GM10266 (cell line): ENCODE results near the gene CHST6.

Experiments used
- DNase-seq: peaks from one replicate; pipeline ENCODE4 v3.0.0; 2012; ENCODE audit errors: extremely low spot score
- TF ChIP-seq, protein P1 (sequence below): IDR thresholded peaks from 2 replicates; pipeline ENCODE4 v1.5.1; 2012; ENCODE audit warnings: mild to moderate bottlenecking, low read depth; ENCODE audit not compliant: control insufficient read depth, insufficient read depth; ENCODE audit errors: missing control alignments

CHST6 gene

GRCh38 chr16:75479421-75479990 lies 15.7 kb downstream of the CHST6 start:
- no peak for DNase-seq
- TF ChIP-seq, protein P1, sequence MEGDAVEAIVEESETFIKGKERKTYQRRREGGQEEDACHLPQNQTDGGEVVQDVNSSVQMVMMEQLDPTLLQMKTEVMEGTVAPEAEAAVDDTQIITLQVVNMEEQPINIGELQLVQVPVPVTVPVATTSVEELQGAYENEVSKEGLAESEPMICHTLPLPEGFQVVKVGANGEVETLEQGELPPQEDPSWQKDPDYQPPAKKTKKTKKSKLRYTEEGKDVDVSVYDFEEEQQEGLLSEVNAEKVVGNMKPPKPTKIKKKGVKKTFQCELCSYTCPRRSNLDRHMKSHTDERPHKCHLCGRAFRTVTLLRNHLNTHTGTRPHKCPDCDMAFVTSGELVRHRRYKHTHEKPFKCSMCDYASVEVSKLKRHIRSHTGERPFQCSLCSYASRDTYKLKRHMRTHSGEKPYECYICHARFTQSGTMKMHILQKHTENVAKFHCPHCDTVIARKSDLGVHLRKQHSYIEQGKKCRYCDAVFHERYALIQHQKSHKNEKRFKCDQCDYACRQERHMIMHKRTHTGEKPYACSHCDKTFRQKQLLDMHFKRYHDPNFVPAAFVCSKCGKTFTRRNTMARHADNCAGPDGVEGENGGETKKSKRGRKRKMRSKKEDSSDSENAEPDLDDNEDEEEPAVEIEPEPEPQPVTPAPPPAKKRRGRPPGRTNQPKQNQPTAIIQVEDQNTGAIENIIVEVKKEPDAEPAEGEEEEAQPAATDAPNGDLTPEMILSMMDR, result no peak

- TF ChIP-seq, protein P1, result no peak
- no peak for DNase-seq
Measured at GRCh38 chr16:75478480-75479345, 16.5 kb downstream of the CHST6 start.

DNA sequence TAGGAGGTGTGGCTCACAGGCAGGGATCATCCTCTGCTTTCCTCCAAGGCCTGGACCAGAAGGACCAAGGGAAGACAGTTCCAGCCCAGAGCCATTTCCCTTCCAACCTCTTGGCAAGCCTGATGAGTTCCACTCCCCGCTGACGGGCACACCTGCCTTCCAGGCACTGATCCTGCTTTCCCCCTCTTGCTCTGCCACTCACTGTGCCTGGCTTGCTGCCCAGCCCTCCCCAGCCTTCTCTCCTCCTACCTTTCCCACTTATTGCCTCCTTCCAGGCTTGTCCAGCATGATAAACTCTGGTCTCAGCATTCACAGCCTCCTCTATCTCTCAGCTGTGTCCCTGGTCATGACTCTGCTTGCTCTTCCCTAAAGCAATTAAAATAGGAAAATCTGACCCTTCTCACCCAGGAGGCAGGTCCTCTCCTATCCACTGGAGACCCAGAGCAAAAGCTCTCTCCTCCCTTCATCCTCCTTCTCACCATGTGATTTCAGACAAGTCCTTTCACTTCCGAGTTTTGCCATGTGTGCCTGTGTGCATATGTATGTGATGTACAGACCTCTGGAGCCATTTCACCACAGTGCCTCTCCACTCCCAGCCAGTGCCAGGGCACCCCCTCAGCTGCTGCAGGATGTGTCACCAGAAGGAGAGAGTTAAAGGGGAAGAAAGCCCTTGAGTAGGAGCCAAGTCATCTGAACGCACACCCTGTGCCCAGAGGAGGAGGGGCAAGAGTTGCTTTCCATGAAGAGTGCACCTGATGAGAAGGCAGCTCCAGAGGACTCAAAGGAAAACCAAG lies 17.4 kb downstream of the CHST6 start:
- TF ChIP-seq, protein P1, result no peak
- no peak for DNase-seq

GRCh38 chr16:75476817-75477216 lies 18.4 kb downstream of the CHST6 start:
- TF ChIP-seq, protein P1, result no peak
- DNase-seq, result no peak

- TF ChIP-seq, protein P1, result no peak
- DNase-seq, result no peak
Measured at GRCh38 chr16:75475420-75475847, 19.8 kb downstream of the CHST6 start.

DNA sequence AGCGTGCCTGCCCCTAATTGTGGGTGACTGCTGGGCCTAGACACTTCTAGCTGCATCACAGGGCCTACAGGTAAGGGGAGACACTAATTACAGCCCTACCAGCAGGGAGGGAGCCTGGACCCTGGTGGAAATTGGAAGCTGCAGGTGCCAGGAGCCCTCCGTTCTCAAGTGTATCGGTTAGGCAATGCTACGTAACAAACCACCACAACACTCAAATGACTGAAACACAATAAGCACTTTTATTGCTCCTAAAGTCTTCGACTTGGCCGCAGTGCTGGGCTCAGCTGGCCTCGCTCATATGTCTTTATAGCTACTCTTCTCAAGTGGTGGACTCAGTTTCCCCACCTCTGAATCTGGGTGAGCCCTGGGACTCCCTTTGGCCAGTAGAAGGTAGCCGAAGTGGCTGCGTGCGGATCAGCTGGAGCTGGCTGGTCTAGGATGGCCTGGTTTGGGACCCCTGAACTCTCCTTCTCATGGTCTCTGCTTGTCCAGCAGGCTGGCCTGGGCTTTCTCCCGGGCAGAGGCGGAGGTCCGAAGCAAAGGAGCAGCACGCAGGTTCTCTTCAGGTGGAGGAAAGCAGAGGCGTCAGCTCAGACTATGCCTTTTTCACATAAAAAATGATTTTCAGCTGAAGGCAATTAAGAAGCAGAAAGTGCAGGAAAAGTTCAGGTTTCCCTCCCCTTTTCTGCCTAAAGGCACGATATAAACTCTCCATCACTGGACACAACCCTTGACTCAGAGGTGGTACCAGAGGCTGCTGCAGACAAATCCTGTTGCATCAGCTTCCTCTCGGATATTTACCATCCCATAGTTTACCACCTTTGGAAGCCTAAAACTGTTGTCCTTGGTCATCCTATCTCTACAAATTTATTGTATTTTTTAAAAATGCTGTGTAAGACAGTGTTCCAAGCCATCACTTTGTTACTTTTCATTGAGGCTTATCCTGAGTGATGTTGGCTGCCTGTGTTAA lies 22.0 kb downstream of the CHST6 start:
- TF ChIP-seq, protein P1, result no peak
- DNase-seq, result no peak
